Femur (tissue), 1 donor: ENCODE results near the gene BICC1.

Experiments
- DNase-seq: peaks from one replicate; pipeline ENCODE4 v3.0.0-alpha.2; 2017

BICC1 gene

DNA sequence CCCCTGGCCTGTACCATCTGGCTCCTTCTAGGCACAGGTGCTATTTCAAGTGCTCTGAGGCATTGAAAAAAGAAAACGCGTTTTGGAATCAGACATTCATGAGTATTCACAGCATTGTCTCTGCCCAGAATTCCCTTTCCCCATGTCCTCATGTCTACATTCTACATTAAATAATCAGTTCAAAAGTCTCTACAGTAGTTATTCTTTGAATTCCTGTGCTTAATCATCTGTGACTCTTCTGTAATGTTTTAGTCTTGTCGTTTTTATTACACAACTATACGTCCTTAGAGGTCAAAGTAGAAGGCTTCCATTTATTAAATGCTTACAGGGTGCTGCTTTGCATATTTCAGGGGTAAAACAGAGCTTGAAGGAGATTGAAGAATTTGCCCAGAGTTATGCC is 95.7 kb downstream of the BICC1 start:
- DNase-seq = no peak

DNA sequence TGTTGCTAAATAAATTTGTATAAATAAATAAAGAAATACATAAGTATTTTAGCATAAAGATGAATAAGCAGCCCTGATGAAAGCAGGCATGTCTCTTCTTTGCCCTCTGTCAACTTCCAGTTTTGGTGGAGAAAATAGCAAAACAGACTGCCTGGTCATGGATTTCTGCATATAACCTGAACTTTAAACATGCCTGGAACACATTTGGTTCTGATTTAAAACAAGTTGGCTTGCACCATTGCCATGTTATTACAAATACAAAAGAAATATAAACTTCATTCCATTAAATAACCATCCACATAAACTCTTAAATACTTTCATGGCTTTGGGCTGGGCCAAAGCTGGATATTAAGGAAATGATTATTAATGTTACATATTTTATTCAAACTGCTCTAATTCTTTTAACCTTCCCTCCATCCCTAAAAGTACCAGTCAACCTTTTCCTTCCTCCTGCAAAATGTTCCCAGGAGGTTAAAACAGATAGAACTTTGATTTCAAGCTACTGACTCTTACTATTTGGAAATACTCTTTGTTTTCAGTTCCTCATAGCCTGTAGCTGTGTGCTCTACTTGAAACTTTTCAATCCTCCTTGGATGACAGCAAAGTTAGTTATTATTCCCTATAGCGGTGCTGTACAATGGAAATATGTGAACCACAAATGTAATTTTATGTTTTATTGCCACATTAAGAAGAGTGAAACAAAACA is 96.3 kb downstream of the BICC1 start:
- DNase-seq = no peak

DNA sequence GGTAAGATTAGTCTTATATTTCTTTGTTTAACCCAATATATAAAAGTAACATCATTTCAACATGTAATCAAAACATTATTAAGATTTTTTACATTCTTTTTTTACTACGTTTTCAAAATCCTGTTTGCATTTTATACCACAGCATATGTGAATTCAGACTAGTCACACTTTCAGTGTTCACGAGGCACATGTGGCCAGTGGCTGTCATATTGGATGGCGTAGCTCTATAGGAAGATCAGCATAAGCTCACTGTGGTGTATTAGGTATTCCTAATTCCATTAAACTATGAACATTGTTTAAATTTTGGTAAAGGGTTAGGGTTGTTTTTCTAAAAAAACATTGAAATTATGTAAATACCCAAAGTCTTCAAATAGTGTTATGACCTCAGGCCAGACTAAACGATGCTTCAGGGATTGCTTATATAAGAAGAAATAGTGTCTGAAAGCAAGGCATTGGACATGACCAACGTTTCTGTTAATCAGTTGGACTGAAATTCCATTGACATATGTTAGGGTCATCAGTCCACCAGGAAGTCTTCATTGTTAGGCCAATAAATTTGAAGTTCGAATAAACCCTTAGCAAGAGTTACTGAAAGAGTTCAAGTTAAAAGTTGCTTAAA is 97.0 kb downstream of the BICC1 start:
- no peak for DNase-seq

DNA sequence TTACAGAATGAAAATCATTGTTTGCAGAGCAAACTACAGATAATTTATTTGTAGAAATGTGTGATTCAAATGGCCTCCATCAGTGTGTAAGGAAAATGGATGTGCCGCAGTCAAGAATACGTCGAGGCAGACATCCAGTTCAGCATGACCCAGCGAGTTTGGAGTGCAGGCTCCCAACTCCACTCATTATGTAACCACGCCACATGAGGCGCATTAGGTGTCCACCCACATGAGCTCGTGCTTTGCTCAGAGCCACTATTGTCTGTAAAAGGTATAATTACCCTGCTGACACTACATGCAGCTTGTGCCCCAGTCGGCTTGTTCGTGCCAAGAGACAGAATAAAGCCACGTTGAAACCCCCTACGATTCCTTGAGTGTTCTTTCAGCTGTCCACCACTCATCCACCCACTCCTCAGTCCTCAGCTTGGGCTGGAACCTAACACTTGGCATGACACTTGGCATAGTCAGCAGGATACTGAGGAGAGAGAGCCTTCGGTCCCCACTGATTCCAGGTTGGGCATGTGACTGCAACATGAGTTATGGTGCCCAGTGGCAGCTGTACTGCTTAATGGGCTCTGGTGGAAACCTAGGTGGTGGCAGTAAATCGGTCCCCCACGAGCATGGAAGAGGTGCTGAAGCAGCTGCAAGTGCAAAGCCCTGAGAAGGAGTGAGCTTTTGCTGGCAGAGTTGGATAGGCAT is 102.7 kb downstream of the BICC1 start:
- no peak for DNase-seq

DNA sequence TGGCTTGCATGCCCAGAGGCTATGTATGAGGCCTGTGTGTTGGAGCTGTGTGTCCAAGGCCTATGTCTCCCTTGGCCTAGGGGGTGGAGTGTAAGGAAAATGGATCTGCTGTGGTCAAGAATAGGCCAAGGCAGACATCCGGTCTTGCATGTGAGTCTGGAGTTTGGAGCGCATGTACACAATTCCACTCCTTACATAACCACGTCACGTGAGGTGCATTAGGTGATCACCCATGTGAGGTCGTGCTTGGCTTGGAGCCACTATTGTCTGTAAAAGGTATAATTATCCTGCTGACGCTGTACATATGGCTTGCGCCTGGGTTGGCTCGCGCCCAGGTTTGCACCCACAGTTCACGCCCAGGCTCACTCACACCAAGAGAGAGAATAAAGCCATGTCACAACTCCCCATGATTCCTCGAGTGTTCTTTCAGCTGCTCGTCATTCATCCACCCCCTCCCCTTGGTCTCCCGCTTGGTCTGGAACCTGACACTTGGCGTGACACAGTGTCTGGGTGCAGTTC is 105.5 kb downstream of the BICC1 start:
- no peak for DNase-seq

DNA sequence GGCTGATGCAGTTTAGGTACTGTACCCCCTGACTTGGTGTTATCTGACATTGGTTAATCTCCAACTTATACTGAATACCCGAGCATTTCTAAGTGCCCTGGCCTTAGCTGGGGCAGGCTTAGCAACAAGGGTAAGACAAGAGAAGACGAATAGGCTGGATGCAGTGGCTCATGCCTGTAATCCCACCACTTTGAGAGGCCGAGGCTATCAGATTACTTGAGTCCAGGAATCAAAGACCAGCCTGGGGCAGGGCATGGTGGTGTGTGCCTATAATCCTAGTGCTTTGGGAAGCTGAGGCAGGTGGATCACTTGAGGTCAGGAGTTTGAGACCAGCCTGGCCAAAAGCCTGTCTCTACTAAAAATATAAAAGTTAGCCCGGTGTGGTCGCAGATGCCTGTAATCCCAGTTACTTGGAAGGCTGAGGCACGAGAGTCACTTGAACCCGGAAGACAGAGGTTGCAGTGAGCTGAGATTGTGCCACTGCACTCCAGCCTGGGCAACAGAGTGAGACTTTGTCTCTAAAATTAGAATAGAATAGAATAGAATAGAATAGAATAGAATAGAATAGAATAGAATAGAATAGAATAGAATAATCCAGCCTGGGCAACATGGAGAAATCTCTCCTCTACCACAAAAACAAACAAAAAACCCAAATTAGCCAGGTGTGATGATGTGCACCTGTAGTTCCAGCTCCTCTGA is 108.9 kb downstream of the BICC1 start:
- DNase-seq = no peak

DNA sequence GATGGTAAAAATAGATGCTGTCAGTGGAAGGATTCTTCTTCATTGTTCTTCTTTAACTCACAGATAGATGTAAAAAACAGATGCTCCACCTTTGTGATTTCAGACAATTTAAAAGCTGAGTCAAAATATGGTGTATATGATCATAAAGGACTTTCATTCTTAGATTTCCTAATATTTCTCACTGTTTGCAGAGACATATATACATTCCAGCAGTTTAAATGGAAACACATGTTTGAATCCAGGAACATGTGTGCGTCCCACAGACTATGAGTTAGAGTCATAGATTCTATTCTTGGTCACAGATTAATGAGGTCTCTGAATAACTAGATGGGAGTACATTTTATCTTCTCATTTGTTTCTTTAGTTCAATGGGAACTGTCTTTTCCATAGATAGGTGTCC is 109.6 kb downstream of the BICC1 start:
- DNase-seq = no peak

DNA sequence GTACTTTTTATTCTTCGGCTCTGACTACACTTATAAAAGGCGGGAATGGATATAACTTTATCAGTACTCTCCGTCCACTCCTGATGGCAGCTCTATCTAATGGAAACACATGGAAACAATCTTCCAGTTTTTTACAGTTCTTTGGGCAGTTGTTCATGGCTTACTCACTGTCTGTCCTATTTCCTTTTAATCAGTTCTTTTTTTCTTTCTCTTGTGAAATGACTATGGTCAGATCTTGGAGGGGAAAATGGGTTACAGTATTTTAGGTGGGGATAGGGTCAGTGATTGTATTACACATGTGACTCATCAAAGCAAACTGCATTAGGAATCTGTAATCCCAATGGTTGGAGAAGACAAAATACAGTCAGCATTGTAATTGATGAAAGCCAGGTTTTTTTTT is 112.4 kb downstream of the BICC1 start:
- no peak for DNase-seq

DNA sequence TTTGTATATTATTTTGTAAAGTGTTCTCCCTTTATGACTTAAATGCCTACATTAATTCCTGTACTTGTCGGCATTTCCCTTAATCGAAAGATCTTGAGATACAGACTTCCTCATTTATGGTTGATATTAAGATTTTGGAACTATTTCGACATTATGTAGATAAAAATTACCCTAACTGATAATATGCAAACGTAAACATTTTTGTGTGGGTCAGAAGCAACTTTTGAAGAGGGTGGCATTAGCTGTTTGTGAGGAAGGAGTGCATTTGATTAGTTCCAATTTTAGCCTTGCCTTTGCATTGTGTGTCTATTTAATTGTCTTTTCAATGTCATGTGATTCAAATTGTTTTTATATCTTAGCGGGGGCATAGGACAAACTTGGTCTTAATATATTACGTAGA is 114.7 kb downstream of the BICC1 start:
- no peak for DNase-seq

DNA sequence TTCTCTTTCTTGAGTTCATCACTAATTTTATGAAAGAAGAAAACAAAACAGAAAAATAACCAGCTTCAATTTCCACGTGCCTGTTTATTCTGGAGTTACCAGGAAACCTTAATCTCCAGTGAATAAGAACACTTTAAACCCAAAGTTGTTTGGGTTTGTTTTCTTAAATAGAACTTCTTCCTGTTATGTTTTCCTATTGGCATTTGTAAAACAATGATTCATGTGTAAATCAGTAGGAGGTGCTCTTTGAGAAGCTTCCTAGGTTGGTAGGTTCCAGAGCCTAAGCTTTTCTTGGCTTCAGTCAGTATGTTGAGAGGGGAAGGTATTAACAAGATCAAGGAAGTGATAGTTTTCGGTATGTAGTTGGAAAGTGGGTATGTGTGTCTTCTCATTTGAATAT is 119.0 kb downstream of the BICC1 start:
- no peak for DNase-seq

DNA sequence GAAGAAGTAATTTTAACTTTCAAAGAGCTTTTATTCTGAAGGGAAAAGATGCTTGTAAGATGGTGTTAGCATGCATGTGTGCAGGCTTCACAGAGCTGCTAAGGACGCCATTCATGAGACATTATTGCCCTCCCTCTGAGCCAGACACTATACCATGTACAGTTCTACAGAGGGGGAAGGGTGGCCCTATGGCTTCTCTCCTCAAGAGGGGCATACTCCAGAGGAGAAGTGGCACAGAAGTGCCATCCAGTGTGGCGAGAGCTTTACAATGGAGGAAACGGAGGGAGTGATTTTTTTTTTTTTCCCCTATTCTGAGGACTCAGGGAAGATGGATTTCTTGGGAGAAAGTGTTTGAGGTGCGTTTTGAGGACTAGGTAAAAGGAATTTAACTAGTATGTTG is 119.5 kb downstream of the BICC1 start:
- no peak for DNase-seq

DNA sequence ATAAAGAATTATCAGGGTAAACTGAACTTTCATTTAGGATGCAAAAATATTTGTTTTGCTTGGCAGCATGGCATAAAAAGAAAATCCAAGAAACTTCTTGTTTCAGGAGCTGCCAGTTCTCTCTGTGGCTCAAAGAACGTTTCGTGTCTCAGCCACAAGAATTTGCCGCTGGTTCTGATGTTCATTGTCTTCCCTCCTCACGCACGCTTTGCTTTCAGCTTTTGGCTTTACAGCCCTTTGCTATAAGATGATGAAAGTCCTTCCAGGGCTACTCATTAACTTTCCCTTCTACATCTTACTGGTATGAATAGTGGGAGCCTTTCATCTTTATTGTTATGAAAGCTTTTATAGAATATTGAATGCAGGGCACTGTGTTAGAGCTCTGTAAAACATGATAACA is 124.7 kb downstream of the BICC1 start:
- DNase-seq = no peak

DNA sequence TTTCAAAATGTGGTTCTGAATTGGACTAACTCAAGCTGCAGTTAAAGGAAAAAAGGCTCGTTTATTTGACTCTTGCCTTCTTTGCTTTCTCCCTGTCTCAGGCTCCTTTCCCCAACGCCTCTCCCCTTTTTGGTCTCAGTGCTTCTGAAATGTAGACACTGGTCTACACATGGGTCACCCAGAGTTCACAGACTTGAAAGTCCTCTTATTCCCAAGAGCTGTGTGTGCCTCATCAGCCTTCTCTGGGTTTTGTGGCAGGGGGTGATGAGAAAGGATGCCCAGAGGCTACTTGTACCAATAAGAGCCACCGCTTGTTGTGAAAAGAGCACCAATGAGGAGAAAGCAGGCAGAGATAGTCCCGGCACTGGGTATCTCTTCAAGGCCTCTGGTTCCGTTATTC is 125.7 kb downstream of the BICC1 start:
- peak; percentile 43 for DNase-seq

DNA sequence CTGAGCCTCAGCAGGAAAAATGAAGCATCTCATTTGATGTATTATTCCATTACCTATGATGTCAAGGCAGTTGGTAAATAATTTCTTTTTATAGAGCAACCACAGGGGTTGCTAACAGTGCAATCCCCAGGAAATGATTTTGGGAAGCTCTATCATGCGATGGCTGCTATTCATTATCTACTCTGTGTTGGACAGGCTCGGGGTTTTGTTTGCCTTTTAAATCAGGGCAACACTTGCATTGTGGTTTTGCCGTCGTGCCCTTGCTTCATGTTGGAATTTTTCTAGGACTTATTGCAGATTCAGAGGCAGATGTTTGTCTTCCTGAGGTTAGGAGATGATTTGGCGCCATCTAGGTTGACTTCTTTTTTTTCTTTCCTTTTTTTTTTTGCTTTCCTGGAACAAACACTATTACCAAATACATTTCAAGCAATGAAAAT is 128.4 kb downstream of the BICC1 start:
- peak; percentile 55 for DNase-seq

DNA sequence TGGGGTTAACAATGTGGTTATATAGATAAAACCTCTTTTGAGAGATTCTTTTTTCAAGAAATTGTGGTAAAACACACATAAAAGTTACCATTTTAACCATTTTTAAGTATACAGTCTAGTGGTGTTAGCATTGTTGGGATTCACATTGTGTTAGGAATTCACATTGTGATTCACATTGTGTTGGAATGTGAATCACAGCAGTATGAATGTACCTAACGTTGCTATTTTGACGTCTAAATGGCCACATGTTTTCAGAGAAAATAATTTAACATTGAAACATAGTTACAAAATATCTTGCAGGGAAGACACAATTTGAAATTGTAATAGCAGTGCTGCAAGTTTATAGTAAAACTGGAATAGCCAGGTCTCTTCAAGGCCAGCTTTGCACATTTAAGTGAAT is 129.0 kb downstream of the BICC1 start:
- no peak for DNase-seq

DNA sequence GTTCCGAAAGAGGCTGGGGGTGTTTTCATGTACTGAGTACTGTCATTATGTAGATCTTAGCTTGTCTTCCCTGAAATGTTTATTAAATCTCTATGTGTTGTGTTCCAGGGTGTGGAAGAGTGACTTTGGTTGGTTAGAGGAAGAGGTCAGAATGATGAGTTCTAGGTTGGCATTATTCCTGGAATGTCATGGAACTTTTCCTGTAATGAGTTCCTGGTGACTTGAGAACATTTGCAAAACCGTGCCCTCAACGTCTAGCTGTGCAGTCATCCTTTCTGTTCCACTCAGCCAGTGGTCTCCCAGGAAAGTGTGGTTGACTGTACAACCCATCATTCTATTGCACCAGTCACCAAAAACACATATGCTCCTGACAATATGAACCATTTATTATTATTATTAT is 129.6 kb downstream of the BICC1 start:
- DNase-seq = no peak

DNA sequence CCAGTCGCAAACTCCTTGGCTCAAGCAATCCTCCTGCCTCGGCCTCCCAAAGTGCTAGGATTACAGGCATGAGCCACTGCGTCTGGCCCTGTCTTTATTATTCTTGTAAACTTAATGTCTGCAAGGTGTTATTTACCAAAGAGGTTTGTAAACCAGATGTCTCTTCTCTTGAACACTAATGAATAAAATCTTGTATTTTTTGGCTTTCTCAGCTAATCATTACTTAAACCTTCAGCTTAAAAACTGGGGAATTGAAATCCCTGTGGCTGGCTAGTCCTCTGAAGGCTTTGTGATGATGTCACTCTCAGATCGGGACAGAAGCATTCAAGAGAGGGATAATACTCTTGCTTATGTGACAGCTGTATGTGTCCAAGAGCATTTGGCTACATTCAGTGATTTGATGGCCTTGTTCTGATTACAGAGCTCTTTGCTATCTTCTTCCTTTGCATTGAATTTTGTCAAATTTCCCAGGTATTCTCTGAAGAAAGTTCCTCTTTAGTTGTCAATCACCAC is 130.3 kb downstream of the BICC1 start:
- DNase-seq = no peak

DNA sequence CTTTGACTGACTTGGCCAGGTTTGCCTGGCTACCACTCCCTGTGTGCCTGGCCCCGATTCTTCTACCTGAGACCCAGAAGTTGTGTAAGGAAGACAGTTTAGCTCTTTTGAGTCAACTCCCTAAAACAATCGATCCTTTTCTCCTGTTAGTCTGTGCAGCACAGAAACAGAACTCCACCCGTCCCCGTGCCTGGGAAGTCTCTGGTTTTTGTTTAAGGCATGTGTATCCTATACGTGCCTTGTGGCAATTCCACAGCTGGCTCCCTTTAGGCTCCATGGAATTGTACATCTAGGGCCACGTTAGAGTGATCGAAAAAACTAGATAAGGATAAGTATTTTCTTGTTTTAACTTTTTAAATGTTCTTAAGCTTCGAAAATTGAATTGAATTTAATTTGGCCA is 131.6 kb downstream of the BICC1 start:
- no peak for DNase-seq

DNA sequence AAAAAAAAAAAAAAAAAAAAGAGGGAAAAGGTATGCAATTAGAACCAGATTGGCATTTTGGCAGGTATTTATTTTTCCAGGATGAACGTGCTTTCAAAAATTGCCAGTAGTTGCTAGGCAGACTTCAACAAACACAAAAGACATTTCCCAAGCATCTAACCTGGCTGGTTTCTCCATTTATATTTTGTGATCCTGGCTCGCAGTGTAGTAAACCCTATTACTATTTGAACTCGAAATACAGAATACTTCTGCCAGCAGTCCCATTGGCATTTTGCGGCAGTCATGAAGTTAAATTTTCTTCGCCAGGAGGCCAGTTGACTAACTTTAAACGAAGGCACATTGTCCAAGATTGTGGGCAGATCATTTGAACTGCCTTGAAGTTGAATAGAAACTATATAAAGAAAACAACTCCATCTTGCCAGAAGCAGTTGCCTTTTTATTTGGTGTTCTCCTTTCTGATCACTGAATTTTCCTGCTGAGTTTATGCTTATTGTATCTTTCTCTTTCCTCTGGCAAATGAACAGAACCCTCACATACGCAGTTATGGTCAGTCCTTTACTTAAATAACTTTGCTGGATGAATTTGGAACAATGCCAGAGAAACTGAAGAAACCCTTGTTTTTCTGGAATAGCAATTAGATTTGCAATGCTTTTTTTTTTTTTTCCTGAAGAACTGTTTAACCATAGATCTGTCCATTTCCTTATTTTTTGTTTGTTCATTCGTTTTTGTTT is 132.9 kb downstream of the BICC1 start:
- peak; percentile 56 for DNase-seq

DNA sequence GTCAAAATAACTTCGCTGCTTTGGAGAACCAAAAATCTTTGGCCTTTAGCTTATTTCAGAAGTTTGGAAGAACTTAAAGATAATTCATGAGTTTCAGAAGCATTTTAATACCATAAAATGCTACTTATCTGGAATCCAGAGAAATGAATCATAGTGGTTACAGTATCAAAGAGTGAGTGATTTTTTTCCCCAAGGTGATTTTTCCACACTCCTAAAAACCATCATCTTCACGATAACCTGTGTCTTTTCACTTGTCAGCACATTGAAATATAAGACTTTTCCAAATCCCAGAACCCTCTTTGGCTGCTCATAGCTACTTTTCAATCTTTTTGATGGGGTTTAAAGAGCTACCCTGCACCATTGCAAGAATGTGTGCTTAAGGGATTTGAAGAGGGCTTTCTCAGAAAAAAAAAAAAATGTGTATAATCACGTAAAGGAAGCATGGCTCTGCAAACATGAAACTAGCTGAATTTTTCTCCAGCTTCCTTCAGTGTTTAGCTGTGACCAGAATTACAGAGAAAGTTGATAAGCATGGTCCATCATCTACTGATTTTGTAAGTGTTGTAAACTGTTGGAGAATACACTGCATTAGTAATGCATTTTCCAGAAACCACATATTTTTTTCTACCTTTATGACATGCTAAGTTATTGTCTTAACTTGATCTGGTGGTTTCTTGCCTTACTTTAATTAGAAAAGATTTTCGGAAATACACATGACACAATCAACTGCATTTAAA is 134.9 kb downstream of the BICC1 start:
- DNase-seq = no peak

DNA sequence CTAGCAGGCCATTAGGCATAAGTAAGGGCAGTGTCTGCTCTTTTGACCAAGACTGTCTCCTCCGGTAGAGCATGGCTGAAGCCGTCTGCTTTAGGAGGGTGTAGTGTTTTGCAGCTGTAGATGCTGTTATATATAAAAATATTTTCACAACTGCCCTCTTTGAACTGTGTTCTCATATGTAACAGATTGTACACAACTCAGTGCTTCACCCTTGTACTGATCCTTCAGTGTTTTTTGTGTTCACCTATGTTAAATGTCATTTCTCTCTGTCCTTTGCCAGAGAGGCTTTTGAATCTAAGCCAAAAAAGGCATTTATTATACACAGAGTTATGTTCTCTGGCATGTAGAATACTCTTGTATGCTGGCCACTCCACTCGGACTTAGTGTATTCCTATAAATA is 135.5 kb downstream of the BICC1 start:
- no peak for DNase-seq

DNA sequence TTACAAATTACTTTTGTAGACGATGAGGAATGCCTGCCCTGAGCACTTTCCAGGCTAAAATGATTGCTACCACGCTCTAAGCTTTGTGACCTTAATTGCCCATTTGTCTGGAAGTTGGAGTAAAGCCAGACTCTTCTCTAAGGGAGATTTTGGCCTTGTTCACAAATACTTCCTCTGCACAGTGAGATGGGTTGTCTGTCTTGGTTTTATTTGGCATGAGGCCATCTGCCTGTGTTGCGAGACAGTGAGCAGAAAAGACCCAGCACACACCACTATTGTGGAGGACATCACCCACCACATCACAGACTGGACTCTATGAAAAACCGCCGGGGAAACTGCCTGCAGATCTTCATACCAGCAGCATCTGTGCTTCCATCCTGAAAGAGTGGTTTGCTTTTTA is 138.4 kb downstream of the BICC1 start:
- DNase-seq = peak; percentile 69
